H9 (cell line): ENCODE measurements around the gene GLYR1. TPM values are rescaled to one million over a fixed set of nuclear protein-coding genes. Genes with fewer than 3 reads are reported as not detected.

Source experiments
- DNase-seq: peaks from one replicate; pipeline ENCODE4 v3.0.0-alpha.2; 2017
- H2AFZ ChIP-seq: one replicate; pipeline ENCODE4 v1.6.1; 2013; ENCODE audit warnings: mild to moderate bottlenecking, low read length, control low read depth, moderate library complexity
- H2AK5ac ChIP-seq: 2 replicates; pipeline ENCODE4 v1.6.1; 2013; ENCODE audit warnings: low read length, control low read depth, mixed read lengths; ENCODE audit not compliant: insufficient read length
- H2BK120ac ChIP-seq: one replicate; pipeline ENCODE4 v1.6.1; 2013; ENCODE audit warnings: low read depth, mild to moderate bottlenecking, low read length, control low read depth, inconsistent platforms; ENCODE audit not compliant: poor library complexity, severe bottlenecking
- H2BK12ac ChIP-seq: 2 replicates; pipeline ENCODE4 v1.6.1; 2013; ENCODE audit warnings: low read length, control low read depth, mixed read lengths, low read depth; ENCODE audit not compliant: insufficient read length
- H2BK15ac ChIP-seq: 2 replicates; pipeline ENCODE4 v1.6.1; 2013; ENCODE audit warnings: low read depth, low read length, control low read depth
- H2BK20ac ChIP-seq: one replicate; pipeline ENCODE4 v1.6.1; 2013; ENCODE audit warnings: low read depth, mild to moderate bottlenecking, low read length, control low read depth, inconsistent platforms; ENCODE audit not compliant: poor library complexity, severe bottlenecking
- H2BK5ac ChIP-seq: 2 replicates; pipeline ENCODE4 v1.6.1; 2013; ENCODE audit warnings: low read length, control low read depth, mixed read lengths; ENCODE audit not compliant: insufficient read length
- H3K14ac ChIP-seq: 2 replicates; pipeline ENCODE4 v1.6.1; 2013; ENCODE audit warnings: low read length, control low read depth; ENCODE audit not compliant: insufficient read depth
- H3K18ac ChIP-seq: 2 replicates; pipeline ENCODE4 v1.6.1; 2013; ENCODE audit warnings: low read depth, mild to moderate bottlenecking, mixed read lengths, low read length, control low read depth; ENCODE audit not compliant: insufficient read length
- H3K23ac ChIP-seq: 2 replicates; pipeline ENCODE4 v1.6.1; 2013; ENCODE audit warnings: low read length, control low read depth, mixed read lengths, low read depth; ENCODE audit not compliant: insufficient read length
- H3K23me2 ChIP-seq: 2 replicates; pipeline ENCODE4 v1.6.1; 2013; ENCODE audit warnings: low read depth, mild to moderate bottlenecking, mixed read lengths, low read length, control low read depth; ENCODE audit not compliant: insufficient read length, poor library complexity, severe bottlenecking
- H3K27ac ChIP-seq: 2 replicates; pipeline ENCODE4 v1.5.1; 2013; ENCODE audit warnings: low read length, control low read depth, mixed read lengths, low read depth; ENCODE audit not compliant: insufficient read length
- H3K27me3 ChIP-seq: 2 replicates; pipeline ENCODE4 v1.6.1; 2013; ENCODE audit warnings: low read length, control low read depth, inconsistent platforms; ENCODE audit not compliant: insufficient read depth
- H3K4ac ChIP-seq: 2 replicates; pipeline ENCODE4 v1.6.1; 2013; ENCODE audit warnings: low read depth, mild to moderate bottlenecking, control low read depth, inconsistent platforms, low read length, moderate library complexity
- H3K4me1 ChIP-seq: 2 replicates; pipeline ENCODE4 v1.6.1; 2013; ENCODE audit warnings: low read length, control low read depth, inconsistent platforms; ENCODE audit not compliant: insufficient read depth
- H3K4me2 ChIP-seq: 2 replicates; pipeline ENCODE4 v1.6.1; 2013; ENCODE audit warnings: low read length, control low read depth, mixed read lengths; ENCODE audit not compliant: insufficient read length, insufficient read depth
- H3K56ac ChIP-seq: 2 replicates; pipeline ENCODE4 v1.6.1; 2013; ENCODE audit warnings: low read depth, mild to moderate bottlenecking, mixed read lengths, low read length, control low read depth; ENCODE audit not compliant: insufficient read length
- H3K79me1 ChIP-seq: 2 replicates; pipeline ENCODE4 v1.6.1; 2013; ENCODE audit warnings: low read depth, mild to moderate bottlenecking, moderate library complexity, low read length, control low read depth, inconsistent platforms; ENCODE audit not compliant: insufficient read depth, poor library complexity, severe bottlenecking
- H3K79me2 ChIP-seq: 2 replicates; pipeline ENCODE4 v1.6.1; 2013; ENCODE audit warnings: low read length, control low read depth, inconsistent platforms; ENCODE audit not compliant: insufficient read depth
- H3K9ac ChIP-seq: 2 replicates; pipeline ENCODE4 v1.6.1; 2013; ENCODE audit warnings: low read length, control low read depth, mixed read lengths; ENCODE audit not compliant: insufficient read length; ENCODE audit errors: extremely low read depth
- H3K9me3 ChIP-seq: one replicate; pipeline ENCODE4 v1.6.1; 2013; ENCODE audit warnings: low read depth, low read length, inconsistent platforms; ENCODE audit not compliant: control insufficient read depth
- H3T11ph ChIP-seq: one replicate; pipeline ENCODE4 v1.6.1; 2013; ENCODE audit warnings: mild to moderate bottlenecking, low read length, control low read depth, inconsistent platforms
- H4K20me1 ChIP-seq: one replicate; pipeline ENCODE4 v1.6.1; 2013; ENCODE audit not compliant: control insufficient read depth, insufficient read length, insufficient read depth
- H4K5ac ChIP-seq: 2 replicates; pipeline ENCODE4 v1.6.1; 2013; ENCODE audit warnings: low read depth, mild to moderate bottlenecking, mixed read lengths, low read length, control low read depth; ENCODE audit not compliant: insufficient read length
- H4K8ac ChIP-seq: replicated peaks from 2 replicates; pipeline ENCODE4 v1.6.1; 2013; ENCODE audit warnings: low read length, control low read depth, mixed read lengths, low read depth; ENCODE audit not compliant: insufficient read length
- H4K91ac ChIP-seq: 2 replicates; pipeline ENCODE4 v1.6.1; 2013; ENCODE audit warnings: low read depth, mild to moderate bottlenecking, moderate library complexity, mixed read lengths, low read length, control low read depth; ENCODE audit not compliant: insufficient read length
- H3K27ac Mint-ChIP-seq, 3 experiments: 2 replicates in 2 of 3; 3 replicates in 1 of 3; pipeline ENCODE4 v1.8.0; 2020 to 2021; ENCODE audit warnings: mixed read lengths in 3 of 3, mild to moderate bottlenecking in 1 of 3, moderate library complexity in 1 of 3
- H3K27me3 Mint-ChIP-seq: 2 replicates; pipeline ENCODE4 v1.8.0; 2021; ENCODE audit warnings: low read depth, mild to moderate bottlenecking, moderate library complexity, mixed read lengths
- H3K36me3 Mint-ChIP-seq, 3 experiments: 2 replicates in 2 of 3; 3 replicates in 1 of 3; pipeline ENCODE4 v1.8.0; 2020 to 2021; ENCODE audit warnings: low read depth in 3 of 3, mixed read lengths in 3 of 3; ENCODE audit not compliant: insufficient read depth in 1 of 3
- H3K4me1 Mint-ChIP-seq, 2 experiments: 2 replicates each; pipeline ENCODE4 v1.8.0; 2020; ENCODE audit warnings: mixed read lengths in 2 of 2
- H3K4me3 Mint-ChIP-seq, 2 experiments: 2 replicates in 1 of 2; 3 replicates in 1 of 2; pipeline ENCODE4 v1.8.0; 2020 to 2021; ENCODE audit warnings: mild to moderate bottlenecking in 2 of 2, mixed read lengths in 2 of 2, moderate library complexity in 1 of 2
- H3K9me3 Mint-ChIP-seq, 2 experiments: 2 replicates in 1 of 2; 3 replicates in 1 of 2; pipeline ENCODE4 v1.8.0; 2020; ENCODE audit warnings: mild to moderate bottlenecking in 2 of 2, mixed read lengths in 2 of 2, moderate library complexity in 1 of 2
- WGBS: extraction: QIAGEN DNeasy Blood & Tissue Kit; methylation state at CpG from one replicate; pipeline ENCODE4 v1.1.7; 2013; ENCODE audit warnings: missing lambda C conversion rate, low lambda C conversion rate, mixed read lengths; ENCODE audit not compliant: insufficient read length; ENCODE audit errors: extremely low coverage; 5-methylcytosine and 5-hydroxymethylcytosine counted together
- total RNA-seq: library from RNA; stranded (reverse); gene quantifications from 2 replicates; pipeline ENCODE4 v1.2.1, GENCODE V29; 2021
- TF ChIP-seq, protein P1 (sequence below): fragments of 200-600 bp; sonication (generic); conservative IDR thresholded peaks from 3 replicates; pipeline ENCODE4 v1.8.0; 2021; ENCODE audit warnings: antibody characterized with exemption, mild to moderate bottlenecking

The GLYR1 gene
- total RNA-seq, 1 experiment from 2014 or later: 114 TPM

- H2BK5ac ChIP-seq: no peak overlapping the region
- no peak overlapping the region for H2AK5ac ChIP-seq
- H4K20me1 ChIP-seq: no peaks in the 10 kb centered on the region
- no peak overlapping the region for H3T11ph ChIP-seq
- no peaks in the 10 kb centered on the region for H3K9me3 Mint-ChIP-seq
- no peak overlapping the region for H4K91ac ChIP-seq
- no peak overlapping the region for H2BK15ac ChIP-seq
- no peaks in the 10 kb centered on the region for H3K79me2 ChIP-seq
- H3K4me1 Mint-ChIP-seq: no peaks in the 10 kb centered on the region
- WGBS: no CpG with 5 or more reads among the region's 11 CpGs
- H3K27ac Mint-ChIP-seq: peak overlapping the region in 1 of 3 experiments; percentile 73; a peak in 1 of 7 replicates
- no peaks in the 10 kb centered on the region for H3K9me3 ChIP-seq
- no peak overlapping the region for H3K56ac ChIP-seq
- H2BK20ac ChIP-seq: no peak overlapping the region
- H3K27me3 Mint-ChIP-seq: no peaks in the 10 kb centered on the region
- H3K23ac ChIP-seq: no peak overlapping the region
- no peak overlapping the region for H2BK120ac ChIP-seq
- H3K27me3 ChIP-seq: no peaks in the 10 kb centered on the region
- no peak overlapping the region for H3K9ac ChIP-seq
- no peaks in the 10 kb centered on the region for H3K4me1 ChIP-seq
- no peaks in the 10 kb centered on the region for H3K79me1 ChIP-seq
- no peak overlapping the region for H3K4ac ChIP-seq
- H3K23me2 ChIP-seq: no peaks in the 10 kb centered on the region
- no peak overlapping the region for H3K14ac ChIP-seq
- no peak overlapping the region for H4K8ac ChIP-seq
- no peak overlapping the region for H2AFZ ChIP-seq
- DNase-seq: no peak
- TF ChIP-seq, protein P1, sequence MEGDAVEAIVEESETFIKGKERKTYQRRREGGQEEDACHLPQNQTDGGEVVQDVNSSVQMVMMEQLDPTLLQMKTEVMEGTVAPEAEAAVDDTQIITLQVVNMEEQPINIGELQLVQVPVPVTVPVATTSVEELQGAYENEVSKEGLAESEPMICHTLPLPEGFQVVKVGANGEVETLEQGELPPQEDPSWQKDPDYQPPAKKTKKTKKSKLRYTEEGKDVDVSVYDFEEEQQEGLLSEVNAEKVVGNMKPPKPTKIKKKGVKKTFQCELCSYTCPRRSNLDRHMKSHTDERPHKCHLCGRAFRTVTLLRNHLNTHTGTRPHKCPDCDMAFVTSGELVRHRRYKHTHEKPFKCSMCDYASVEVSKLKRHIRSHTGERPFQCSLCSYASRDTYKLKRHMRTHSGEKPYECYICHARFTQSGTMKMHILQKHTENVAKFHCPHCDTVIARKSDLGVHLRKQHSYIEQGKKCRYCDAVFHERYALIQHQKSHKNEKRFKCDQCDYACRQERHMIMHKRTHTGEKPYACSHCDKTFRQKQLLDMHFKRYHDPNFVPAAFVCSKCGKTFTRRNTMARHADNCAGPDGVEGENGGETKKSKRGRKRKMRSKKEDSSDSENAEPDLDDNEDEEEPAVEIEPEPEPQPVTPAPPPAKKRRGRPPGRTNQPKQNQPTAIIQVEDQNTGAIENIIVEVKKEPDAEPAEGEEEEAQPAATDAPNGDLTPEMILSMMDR: no peak
- H3K36me3 Mint-ChIP-seq: peaks cover 11 to 69% (median 53%) of the 10 kb centered on the region in 3 experiments
- H4K5ac ChIP-seq: no peak overlapping the region
- no peak overlapping the region for H3K4me2 ChIP-seq
- H2BK12ac ChIP-seq: no peak overlapping the region
- no peak overlapping the region for H3K4me3 Mint-ChIP-seq
- no peak overlapping the region for H3K27ac ChIP-seq
- H3K18ac ChIP-seq: no peak overlapping the region
Measured at GRCh38 chr16:4890026-4890425, 42.9 kb upstream of the GLYR1 start.
